ENCODE measurements around the gene WDR88. TPM values are rescaled to one million over a fixed set of nuclear protein-coding genes. Genes with fewer than 3 reads are reported as not detected.
A peak's percentile ranks its signal among the peaks of the same experiment; 100 is the strongest.

WDR88 gene
- total and polyA plus RNA-seq, 2 donors (not counting 1 experiment from before 2014, with no cell fraction given) = 0.47 TPM; not detected in 1

DNA sequence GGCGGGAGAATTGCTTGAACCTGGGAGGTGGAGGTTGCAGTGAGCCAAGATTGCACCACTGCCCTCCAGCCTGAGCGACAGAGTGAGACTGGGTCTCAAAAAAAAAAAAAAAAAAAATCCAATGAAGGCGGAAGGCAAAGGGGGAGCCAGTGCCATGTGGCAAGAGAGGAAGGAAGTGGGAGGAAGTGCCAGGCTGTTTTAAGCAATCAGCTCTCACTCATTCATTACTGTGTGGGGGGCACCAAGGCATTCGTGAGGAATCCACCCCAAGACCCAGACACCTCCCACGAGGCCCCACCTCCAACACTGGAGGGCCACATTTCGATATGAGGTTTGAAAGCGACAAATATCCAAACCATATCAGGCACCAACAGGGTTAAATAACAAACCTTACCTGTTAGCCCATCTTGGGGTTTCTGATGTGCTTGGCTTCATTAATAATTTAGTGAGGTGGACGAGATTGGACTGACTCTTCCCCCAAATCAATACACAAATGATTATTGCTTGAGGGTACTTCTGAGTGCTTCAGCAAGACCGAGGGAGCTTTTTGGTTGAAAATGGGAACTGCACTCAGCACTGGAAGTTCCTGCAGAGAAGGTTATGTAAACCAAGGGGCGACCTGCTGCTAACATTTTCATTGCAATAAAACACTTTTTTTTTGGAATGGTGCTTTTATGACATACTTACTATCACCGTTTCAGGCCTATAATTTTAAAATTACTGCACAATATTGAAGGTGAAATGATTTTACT is 54.7 kb downstream of the WDR88 start:
- peaks cover 9% of the 10 kb centered on the region for H3K4me1 Mint-ChIP-seq

DNA sequence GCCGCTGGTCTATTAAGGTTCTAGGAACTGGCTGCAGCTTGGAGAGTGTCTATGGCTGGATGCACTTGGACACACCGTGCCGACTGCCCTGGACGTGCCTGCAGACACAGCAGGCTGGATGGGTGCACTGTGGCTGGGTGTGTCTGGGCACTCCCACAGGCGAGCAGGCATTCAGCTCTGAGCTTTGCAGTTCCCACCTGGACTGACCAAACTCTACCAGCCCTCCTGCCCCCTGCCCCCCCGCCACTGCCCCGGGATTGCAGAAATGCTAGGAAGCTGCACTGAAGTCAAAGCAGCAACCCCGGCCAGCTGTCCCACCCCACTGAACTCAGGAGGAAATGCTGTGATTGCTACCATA is 55.2 kb downstream of the WDR88 start:
- CTCF ChIA-PET = interaction anchor here (1.6 to 4.4 kb wide), 2 partner anchors 42 to 49 kb away, joined by 3 to 58 read pairs; no protein-coding TSS in a partner anchor
- no peaks in the 10 kb centered on the region for H3K79me2 ChIP-seq (ENCODE audit: control insufficient read depth, insufficient read depth, low read length)
- TF ChIP-seq, protein P1, sequence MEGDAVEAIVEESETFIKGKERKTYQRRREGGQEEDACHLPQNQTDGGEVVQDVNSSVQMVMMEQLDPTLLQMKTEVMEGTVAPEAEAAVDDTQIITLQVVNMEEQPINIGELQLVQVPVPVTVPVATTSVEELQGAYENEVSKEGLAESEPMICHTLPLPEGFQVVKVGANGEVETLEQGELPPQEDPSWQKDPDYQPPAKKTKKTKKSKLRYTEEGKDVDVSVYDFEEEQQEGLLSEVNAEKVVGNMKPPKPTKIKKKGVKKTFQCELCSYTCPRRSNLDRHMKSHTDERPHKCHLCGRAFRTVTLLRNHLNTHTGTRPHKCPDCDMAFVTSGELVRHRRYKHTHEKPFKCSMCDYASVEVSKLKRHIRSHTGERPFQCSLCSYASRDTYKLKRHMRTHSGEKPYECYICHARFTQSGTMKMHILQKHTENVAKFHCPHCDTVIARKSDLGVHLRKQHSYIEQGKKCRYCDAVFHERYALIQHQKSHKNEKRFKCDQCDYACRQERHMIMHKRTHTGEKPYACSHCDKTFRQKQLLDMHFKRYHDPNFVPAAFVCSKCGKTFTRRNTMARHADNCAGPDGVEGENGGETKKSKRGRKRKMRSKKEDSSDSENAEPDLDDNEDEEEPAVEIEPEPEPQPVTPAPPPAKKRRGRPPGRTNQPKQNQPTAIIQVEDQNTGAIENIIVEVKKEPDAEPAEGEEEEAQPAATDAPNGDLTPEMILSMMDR (IDR thresholded peaks at IDR 0.05) = no peak
- no peak for TF ChIP-seq EZH2 (IDR thresholded peaks at IDR 0.05; ENCODE audit: borderline replicate concordance, insufficient read depth, low read depth, low read length, poor library complexity, severe bottlenecking)
- H3K27ac ChIP-seq (ENCODE audit: low read length in 2 of 2) = no peak overlapping the region
- H3K9ac ChIP-seq (ENCODE audit: low read length) = no peak overlapping the region
- no peaks in the 10 kb centered on the region for H4K20me1 ChIP-seq (ENCODE audit: control insufficient read depth, insufficient read depth, low read length, poor library complexity, severe bottlenecking)
- peaks cover 0 to 7% (median 2%) of the 10 kb centered on the region in 4 experiments for H3K27me3 ChIP-seq (replicated peaks in 1 of 4; ENCODE audit: control extremely low read depth in 1 of 4, control insufficient read depth in 3 of 4, insufficient read depth in 4 of 4, low read length in 3 of 4)
- Mint-ChIP-seq H3K27ac (no peak overlapping the region), H3K27me3 (peaks cover 24% of the 10 kb centered on the region), H3K9me3 (ENCODE audit: insufficient read depth) (no peaks in the 10 kb centered on the region), H3K4me1 (peaks cover 9% of the 10 kb centered on the region), H3K4me3 (no peak overlapping the region)
- no peak overlapping the region for H2AFZ ChIP-seq (ENCODE audit: insufficient read depth, low read depth, low read length, poor library complexity, severe bottlenecking)
- POLR2A ChIA-PET = interaction anchor here (0.7 kb wide), 1 partner anchor 186 kb away, joined by 11 read pairs; no protein-coding TSS in a partner anchor
- DNase-seq (no peak), ATAC-seq (ENCODE audit: low read depth) (no peak)
- H3K36me3 ChIP-seq (replicated peaks in 1 of 2; ENCODE audit: control extremely low read depth in 1 of 2, control insufficient read depth in 1 of 2, extremely low read depth in 1 of 2, insufficient read depth in 2 of 2, low read length in 1 of 2) = no peaks in the 10 kb centered on the region
- 17% methylated on average over 1 of the region's 8 CpGs for WGBS (ENCODE audit: insufficient coverage)
- intact Hi-C loops (cut with micrococcal nuclease) = no loop called here
- no peak overlapping the region for H3K4me3 ChIP-seq (ENCODE audit: control extremely low read depth in 1 of 5, extremely low read depth in 1 of 5, insufficient read depth in 1 of 5, low read depth in 2 of 5, low read length in 4 of 5)
- no peaks in the 10 kb centered on the region for H3K9me3 ChIP-seq (ENCODE audit: control extremely low read depth in 1 of 3, control insufficient read depth in 2 of 3, insufficient read depth in 1 of 3, low read length in 2 of 3)
- peak overlapping the region; percentile 26 for H3K4me2 ChIP-seq (replicated peaks; ENCODE audit: low read depth, low read length, poor library complexity, severe bottlenecking)
- H3K4me1 ChIP-seq (ENCODE audit: control insufficient read depth in 2 of 2, insufficient read depth in 2 of 2, low read length in 2 of 2) = peaks cover 8 to 14% of the 10 kb centered on the region in 2 donors

More for the DNA sequence above, 54.7 kb downstream of the WDR88 start:
- CTCF ChIA-PET = interaction anchor here (0.9 to 4.4 kb wide), 4 partner anchors 17 to 60 kb away, joined by 3 to 58 read pairs (median 3); no protein-coding TSS in a partner anchor
- WGBS (ENCODE audit: insufficient coverage) = 14% methylated on average over 3 of the region's 11 CpGs
- no peak for DNase-seq
- intact Hi-C loops (cut with micrococcal nuclease) = no loop called here
- Histone ChIP-seq H3K36me3 (replicated peaks in 1 of 2; ENCODE audit: control extremely low read depth in 1 of 2, control insufficient read depth in 1 of 2, extremely low read depth in 1 of 2, insufficient read depth in 2 of 2, low read length in 1 of 2) (no peaks in the 10 kb centered on the region), H3K4me3 (ENCODE audit: control extremely low read depth in 1 of 5, extremely low read depth in 1 of 5, insufficient read depth in 1 of 5, low read depth in 2 of 5, low read length in 4 of 5) (no peak overlapping the region), H2AFZ (ENCODE audit: insufficient read depth, low read depth, low read length, poor library complexity, severe bottlenecking) (peak overlapping the region; percentile 26), H3K9ac (ENCODE audit: low read length) (no peak overlapping the region), H3K27ac (ENCODE audit: low read length in 2 of 2) (no peak overlapping the region), H3K27me3 (replicated peaks in 1 of 4; ENCODE audit: control extremely low read depth in 1 of 4, control insufficient read depth in 3 of 4, insufficient read depth in 4 of 4, low read length in 3 of 4) (peaks cover 0 to 1% (median 0%) of the 10 kb centered on the region in 4 experiments), H3K79me2 (ENCODE audit: control insufficient read depth, insufficient read depth, low read length) (no peaks in the 10 kb centered on the region), H3K4me1 (ENCODE audit: control insufficient read depth in 2 of 2, insufficient read depth in 2 of 2, low read length in 2 of 2) (peaks cover 8 to 14% of the 10 kb centered on the region in 2 donors), H3K9me3 (ENCODE audit: control extremely low read depth in 1 of 3, control insufficient read depth in 2 of 3, insufficient read depth in 1 of 3, low read length in 2 of 3) (no peaks in the 10 kb centered on the region), H4K20me1 (ENCODE audit: control insufficient read depth, insufficient read depth, low read length, poor library complexity, severe bottlenecking) (no peaks in the 10 kb centered on the region), H3K4me2 (replicated peaks; ENCODE audit: low read depth, low read length, poor library complexity, severe bottlenecking) (peak overlapping the region; percentile 26)
- no peak for ATAC-seq (ENCODE audit: low read depth)
- H3K4me3 Mint-ChIP-seq = no peak overlapping the region
- H3K9me3 Mint-ChIP-seq (ENCODE audit: insufficient read depth) = no peaks in the 10 kb centered on the region
- POLR2A ChIA-PET = interaction anchor here (0.6 kb wide), 1 partner anchor 110 kb away, joined by 3 read pairs; no protein-coding TSS in a partner anchor
- H3K27ac Mint-ChIP-seq = no peak overlapping the region
- no peak for TF ChIP-seq EZH2 (IDR thresholded peaks at IDR 0.05; ENCODE audit: borderline replicate concordance, insufficient read depth, low read depth, low read length, poor library complexity, severe bottlenecking)
- TF ChIP-seq, protein P1 (IDR thresholded peaks at IDR 0.05) = no peak
- H3K27me3 Mint-ChIP-seq = peaks cover 18% of the 10 kb centered on the region
